H9 (cell line): Measurements from ENCODE around the gene BBX. TPM values are rescaled to one million over a fixed set of nuclear protein-coding genes. Genes with fewer than 3 reads are reported as not detected.

Source experiments
- DNase-seq: peaks from one replicate; pipeline ENCODE4 v3.0.0-alpha.2; 2017
- H2AFZ ChIP-seq: one replicate; pipeline ENCODE4 v1.6.1; 2013; ENCODE audit warnings: mild to moderate bottlenecking, low read length, control low read depth, moderate library complexity
- H2AK5ac ChIP-seq: 2 replicates; pipeline ENCODE4 v1.6.1; 2013; ENCODE audit warnings: low read length, control low read depth, mixed read lengths; ENCODE audit not compliant: insufficient read length
- H2BK120ac ChIP-seq: one replicate; pipeline ENCODE4 v1.6.1; 2013; ENCODE audit warnings: low read depth, mild to moderate bottlenecking, low read length, control low read depth, inconsistent platforms; ENCODE audit not compliant: poor library complexity, severe bottlenecking
- H2BK12ac ChIP-seq: 2 replicates; pipeline ENCODE4 v1.6.1; 2013; ENCODE audit warnings: low read length, control low read depth, mixed read lengths, low read depth; ENCODE audit not compliant: insufficient read length
- H2BK15ac ChIP-seq: 2 replicates; pipeline ENCODE4 v1.6.1; 2013; ENCODE audit warnings: low read depth, low read length, control low read depth
- H2BK20ac ChIP-seq: one replicate; pipeline ENCODE4 v1.6.1; 2013; ENCODE audit warnings: low read depth, mild to moderate bottlenecking, low read length, control low read depth, inconsistent platforms; ENCODE audit not compliant: poor library complexity, severe bottlenecking
- H2BK5ac ChIP-seq: 2 replicates; pipeline ENCODE4 v1.6.1; 2013; ENCODE audit warnings: low read length, control low read depth, mixed read lengths; ENCODE audit not compliant: insufficient read length
- H3K14ac ChIP-seq: 2 replicates; pipeline ENCODE4 v1.6.1; 2013; ENCODE audit warnings: low read length, control low read depth; ENCODE audit not compliant: insufficient read depth
- H3K18ac ChIP-seq: 2 replicates; pipeline ENCODE4 v1.6.1; 2013; ENCODE audit warnings: low read depth, mild to moderate bottlenecking, mixed read lengths, low read length, control low read depth; ENCODE audit not compliant: insufficient read length
- H3K23ac ChIP-seq: 2 replicates; pipeline ENCODE4 v1.6.1; 2013; ENCODE audit warnings: low read length, control low read depth, mixed read lengths, low read depth; ENCODE audit not compliant: insufficient read length
- H3K23me2 ChIP-seq: 2 replicates; pipeline ENCODE4 v1.6.1; 2013; ENCODE audit warnings: low read depth, mild to moderate bottlenecking, mixed read lengths, low read length, control low read depth; ENCODE audit not compliant: insufficient read length, poor library complexity, severe bottlenecking
- H3K27ac ChIP-seq: 2 replicates; pipeline ENCODE4 v1.5.1; 2013; ENCODE audit warnings: low read length, control low read depth, mixed read lengths, low read depth; ENCODE audit not compliant: insufficient read length
- H3K27me3 ChIP-seq: 2 replicates; pipeline ENCODE4 v1.6.1; 2013; ENCODE audit warnings: low read length, control low read depth, inconsistent platforms; ENCODE audit not compliant: insufficient read depth
- H3K4ac ChIP-seq: 2 replicates; pipeline ENCODE4 v1.6.1; 2013; ENCODE audit warnings: low read depth, mild to moderate bottlenecking, control low read depth, inconsistent platforms, low read length, moderate library complexity
- H3K4me1 ChIP-seq: 2 replicates; pipeline ENCODE4 v1.6.1; 2013; ENCODE audit warnings: low read length, control low read depth, inconsistent platforms; ENCODE audit not compliant: insufficient read depth
- H3K4me2 ChIP-seq: 2 replicates; pipeline ENCODE4 v1.6.1; 2013; ENCODE audit warnings: low read length, control low read depth, mixed read lengths; ENCODE audit not compliant: insufficient read length, insufficient read depth
- H3K56ac ChIP-seq: 2 replicates; pipeline ENCODE4 v1.6.1; 2013; ENCODE audit warnings: low read depth, mild to moderate bottlenecking, mixed read lengths, low read length, control low read depth; ENCODE audit not compliant: insufficient read length
- H3K79me1 ChIP-seq: 2 replicates; pipeline ENCODE4 v1.6.1; 2013; ENCODE audit warnings: low read depth, mild to moderate bottlenecking, moderate library complexity, low read length, control low read depth, inconsistent platforms; ENCODE audit not compliant: insufficient read depth, poor library complexity, severe bottlenecking
- H3K79me2 ChIP-seq: 2 replicates; pipeline ENCODE4 v1.6.1; 2013; ENCODE audit warnings: low read length, control low read depth, inconsistent platforms; ENCODE audit not compliant: insufficient read depth
- H3K9ac ChIP-seq: 2 replicates; pipeline ENCODE4 v1.6.1; 2013; ENCODE audit warnings: low read length, control low read depth, mixed read lengths; ENCODE audit not compliant: insufficient read length; ENCODE audit errors: extremely low read depth
- H3K9me3 ChIP-seq: one replicate; pipeline ENCODE4 v1.6.1; 2013; ENCODE audit warnings: low read depth, low read length, inconsistent platforms; ENCODE audit not compliant: control insufficient read depth
- H3T11ph ChIP-seq: one replicate; pipeline ENCODE4 v1.6.1; 2013; ENCODE audit warnings: mild to moderate bottlenecking, low read length, control low read depth, inconsistent platforms
- H4K20me1 ChIP-seq: one replicate; pipeline ENCODE4 v1.6.1; 2013; ENCODE audit not compliant: control insufficient read depth, insufficient read length, insufficient read depth
- H4K5ac ChIP-seq: 2 replicates; pipeline ENCODE4 v1.6.1; 2013; ENCODE audit warnings: low read depth, mild to moderate bottlenecking, mixed read lengths, low read length, control low read depth; ENCODE audit not compliant: insufficient read length
- H4K8ac ChIP-seq: replicated peaks from 2 replicates; pipeline ENCODE4 v1.6.1; 2013; ENCODE audit warnings: low read length, control low read depth, mixed read lengths, low read depth; ENCODE audit not compliant: insufficient read length
- H4K91ac ChIP-seq: 2 replicates; pipeline ENCODE4 v1.6.1; 2013; ENCODE audit warnings: low read depth, mild to moderate bottlenecking, moderate library complexity, mixed read lengths, low read length, control low read depth; ENCODE audit not compliant: insufficient read length
- H3K27ac Mint-ChIP-seq, 3 experiments: 2 replicates in 2 of 3; 3 replicates in 1 of 3; pipeline ENCODE4 v1.8.0; 2020 to 2021; ENCODE audit warnings: mixed read lengths in 3 of 3, mild to moderate bottlenecking in 1 of 3, moderate library complexity in 1 of 3
- H3K27me3 Mint-ChIP-seq: 2 replicates; pipeline ENCODE4 v1.8.0; 2021; ENCODE audit warnings: low read depth, mild to moderate bottlenecking, moderate library complexity, mixed read lengths
- H3K36me3 Mint-ChIP-seq, 3 experiments: 2 replicates in 2 of 3; 3 replicates in 1 of 3; pipeline ENCODE4 v1.8.0; 2020 to 2021; ENCODE audit warnings: low read depth in 3 of 3, mixed read lengths in 3 of 3; ENCODE audit not compliant: insufficient read depth in 1 of 3
- H3K4me1 Mint-ChIP-seq, 2 experiments: 2 replicates each; pipeline ENCODE4 v1.8.0; 2020; ENCODE audit warnings: mixed read lengths in 2 of 2
- H3K4me3 Mint-ChIP-seq, 2 experiments: 2 replicates in 1 of 2; 3 replicates in 1 of 2; pipeline ENCODE4 v1.8.0; 2020 to 2021; ENCODE audit warnings: mild to moderate bottlenecking in 2 of 2, mixed read lengths in 2 of 2, moderate library complexity in 1 of 2
- H3K9me3 Mint-ChIP-seq, 2 experiments: 2 replicates in 1 of 2; 3 replicates in 1 of 2; pipeline ENCODE4 v1.8.0; 2020; ENCODE audit warnings: mild to moderate bottlenecking in 2 of 2, mixed read lengths in 2 of 2, moderate library complexity in 1 of 2
- CTCF ChIP-seq: fragments of 200-600 bp; sonication (generic); conservative IDR thresholded peaks from 3 replicates; pipeline ENCODE4 v1.8.0; 2021; ENCODE audit warnings: antibody characterized with exemption, mild to moderate bottlenecking
- WGBS: extraction: QIAGEN DNeasy Blood & Tissue Kit; methylation state at CpG from one replicate; pipeline ENCODE4 v1.1.7; 2013; ENCODE audit warnings: missing lambda C conversion rate, low lambda C conversion rate, mixed read lengths; ENCODE audit not compliant: insufficient read length; ENCODE audit errors: extremely low coverage; 5-methylcytosine and 5-hydroxymethylcytosine counted together
- total RNA-seq: library from RNA; stranded (reverse); gene quantifications from 2 replicates; pipeline ENCODE4 v1.2.1, GENCODE V29; 2021

Gene BBX
- total RNA-seq, 1 experiment from 2014 or later, result 34.8 TPM

DNA sequence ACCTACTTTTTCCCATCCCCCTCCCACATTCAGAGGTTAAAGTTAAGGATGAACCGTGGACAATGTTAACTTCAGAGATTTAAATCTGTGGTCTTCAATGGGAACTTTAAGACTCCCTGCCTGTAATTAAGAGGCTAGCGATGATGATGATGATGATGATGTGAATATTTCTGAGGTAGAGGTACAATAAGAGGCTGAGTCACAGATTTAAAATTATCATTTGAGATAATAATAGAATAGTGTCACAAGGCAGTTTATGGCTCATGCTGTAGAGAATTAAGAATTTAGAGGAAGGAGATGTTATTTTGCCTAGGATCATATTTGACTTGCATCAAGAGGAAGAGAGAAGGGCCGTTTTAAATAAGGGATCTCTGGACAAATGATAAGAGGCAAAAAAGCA is 146.2 kb downstream of the BBX start:
- Histone ChIP-seq H2AK5ac (no peak overlapping the region), H3K27ac (no peak overlapping the region), H4K91ac (no peak overlapping the region), H3K23ac (no peak overlapping the region), H3K4ac (no peak overlapping the region), H2BK120ac (no peak overlapping the region), H3K79me1 (no peaks in the 10 kb centered on the region), H4K20me1 (no peaks in the 10 kb centered on the region), H4K5ac (no peak overlapping the region), H3K4me2 (no peak overlapping the region), H3K79me2 (0 out of 2 replicates have a peak, but pooled peaks cover 2% of the 10 kb centered on the region), H2AFZ (no peak overlapping the region), H3K18ac (no peak overlapping the region), H2BK5ac (no peak overlapping the region), H3K27me3 (no peaks in the 10 kb centered on the region), H3K9ac (no peak overlapping the region), H3T11ph (no peak overlapping the region), H3K4me1 (peaks cover 2% of the 10 kb centered on the region; the same call in 1 of the 2 replicates), H2BK12ac (no peak overlapping the region), H3K9me3 (no peaks in the 10 kb centered on the region), H2BK15ac (no peak overlapping the region), H2BK20ac (no peak overlapping the region), H4K8ac (no peak overlapping the region), H3K14ac (no peak overlapping the region), H3K23me2 (no peaks in the 10 kb centered on the region), H3K56ac (no peak overlapping the region)
- H3K4me3 Mint-ChIP-seq, result no peak overlapping the region
- no peak for DNase-seq
- peaks cover 0 to 2% (median 0%) of the 10 kb centered on the region in 3 experiments; a peak in 1 of 7 replicates for H3K36me3 Mint-ChIP-seq
- no peaks in the 10 kb centered on the region for H3K27me3 Mint-ChIP-seq
- WGBS, result no CpG with 5 or more reads among the region's 3 CpGs
- H3K9me3 Mint-ChIP-seq, result no peaks in the 10 kb centered on the region
- peaks cover 31 to 33% of the 10 kb centered on the region in 2 experiments for H3K4me1 Mint-ChIP-seq
- peak overlapping the region in 2 of 3 experiments; percentile 9 to 47; a peak in 2 of 7 replicates for H3K27ac Mint-ChIP-seq
- no peak for TF ChIP-seq CTCF
